Uterus (tissue), 2 donors: ENCODE results near the gene TRIP10.
A peak's percentile ranks its signal among the peaks of the same experiment; 100 is the strongest.

ENCODE experiments used
- CTCF ChIP-seq, 4 experiments: fragments of 200-600 bp in 2 of 4; fragments of 450-650 bp in 2 of 4; sonication (generic) in 2 of 4; IDR thresholded peaks; one replicate each; pipeline ENCODE4 v1.5.1; 2016 to 2019; ENCODE audit warnings: antibody characterized with exemption in 4 of 4, mild to moderate bottlenecking in 2 of 4, moderate library complexity in 1 of 4
- POLR2A ChIP-seq, 2 donors: fragments of 450-650 bp; IDR thresholded peaks; one replicate each; pipeline ENCODE4 v1.6.1; 2016; ENCODE audit warnings: antibody characterized with exemption in 2 of 2, mild to moderate bottlenecking in 1 of 2, moderate library complexity in 1 of 2

DNA sequence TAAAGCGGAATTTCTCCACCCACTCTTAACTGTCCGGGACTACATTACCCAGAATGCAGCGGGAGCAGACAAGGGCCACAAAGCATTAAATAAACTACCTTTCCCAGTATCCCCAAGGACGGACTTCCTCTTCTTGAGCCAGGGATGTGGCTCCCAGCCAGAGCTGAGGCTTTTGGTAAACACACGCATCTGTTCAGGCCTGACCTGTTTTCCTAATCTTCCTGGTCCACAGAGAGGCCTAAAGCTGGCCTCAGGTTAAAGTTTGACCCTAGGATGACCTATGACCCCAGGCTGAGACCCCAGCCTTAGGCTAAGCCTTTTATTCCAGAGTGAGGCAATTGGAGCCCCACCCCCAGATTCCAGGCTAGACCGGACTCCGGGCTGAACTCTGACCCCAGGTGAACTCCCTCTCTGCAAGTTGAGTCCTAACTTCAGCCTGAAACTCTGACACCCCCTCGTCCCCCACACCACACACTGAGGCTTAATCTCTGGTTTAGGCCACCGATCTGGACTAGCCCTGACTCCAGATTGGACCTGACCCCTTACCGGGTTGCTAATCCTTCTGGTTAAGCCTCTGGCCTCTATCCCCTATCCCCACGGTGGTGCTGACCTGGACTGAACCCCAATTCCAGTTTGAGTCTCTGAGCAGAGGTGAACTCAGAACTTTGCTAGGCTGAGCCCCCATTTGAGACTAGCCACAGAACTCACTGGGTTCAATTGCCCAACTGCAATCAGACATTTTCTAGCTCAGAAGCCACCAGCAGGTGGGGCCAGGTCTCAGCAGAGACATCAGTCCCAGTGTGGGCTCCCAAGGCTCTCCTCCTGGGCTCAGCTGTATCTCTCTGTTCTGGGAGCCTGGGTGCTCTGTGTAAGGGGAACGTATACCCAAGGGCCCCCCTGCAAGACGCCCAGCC, 1.4 kb upstream of the TRIP10 start:
- TF ChIP-seq POLR2A (IDR thresholded peaks at IDR 0.05), result peak; percentile 12 to 55
- TF ChIP-seq CTCF (IDR thresholded peaks at IDR 0.05), result peak; percentile 41 to 66 (median 58)
